Neural crest cell (in vitro differentiated cells): Measurements from ENCODE around the gene KDM4C. TPM values are rescaled to one million over a fixed set of nuclear protein-coding genes. Genes with fewer than 3 reads are reported as not detected.

ENCODE experiments used
- DNase-seq: peaks from one replicate; pipeline ENCODE4 v3.0.0; 2021; ENCODE audit warnings: low read depth, mixed read lengths, low spot score
- H3K27ac Mint-ChIP-seq: one replicate; pipeline ENCODE4 v1.8.0; 2021; ENCODE audit warnings: mild to moderate bottlenecking, mixed read lengths; ENCODE audit not compliant: unreplicated experiment
- H3K27me3 Mint-ChIP-seq: 2 replicates; pipeline ENCODE4 v1.8.0; 2021; ENCODE audit warnings: low read depth, mild to moderate bottlenecking, mixed read lengths
- H3K36me3 Mint-ChIP-seq: 2 replicates; pipeline ENCODE4 v1.8.0; 2021; ENCODE audit warnings: low read depth, mild to moderate bottlenecking, mixed read lengths
- H3K4me1 Mint-ChIP-seq: 2 replicates; pipeline ENCODE4 v1.8.0; 2021; ENCODE audit warnings: mixed read lengths
- H3K4me3 Mint-ChIP-seq: one replicate; pipeline ENCODE4 v1.8.0; 2021; ENCODE audit warnings: mild to moderate bottlenecking, mixed read lengths
- H3K9me3 Mint-ChIP-seq: 2 replicates; pipeline ENCODE4 v1.8.0; 2021; ENCODE audit warnings: mixed read lengths
- CTCF ChIP-seq: fragments of 200-600 bp; sonication (generic); conservative IDR thresholded peaks from 2 replicates; pipeline ENCODE4 v1.5.0; 2021; ENCODE audit warnings: antibody characterized with exemption, mild to moderate bottlenecking
- total RNA-seq: library from RNA; stranded (reverse); gene quantifications from 2 replicates; pipeline ENCODE4 v1.2.1, GENCODE V29; 2021

KDM4C gene
- total RNA-seq, 1 donor from 2014 or later, result 11.2 TPM

GRCh38 chr9:7118633-7119032 lies 360.9 kb downstream of the KDM4C start:
- Mint-ChIP-seq H3K36me3 (no peaks in the 10 kb centered on the region), H3K27ac (no peak overlapping the region), H3K27me3 (no peaks in the 10 kb centered on the region), H3K9me3 (peaks cover 2% of the 10 kb centered on the region), H3K4me3 (no peak overlapping the region), H3K4me1 (peaks cover 7% of the 10 kb centered on the region)
- TF ChIP-seq CTCF, result no peak
- no peak for DNase-seq

- Mint-ChIP-seq H3K4me1 (peaks cover 7% of the 10 kb centered on the region), H3K27me3 (no peaks in the 10 kb centered on the region), H3K27ac (no peak overlapping the region), H3K36me3 (no peaks in the 10 kb centered on the region), H3K4me3 (no peak overlapping the region), H3K9me3 (peaks cover 2% of the 10 kb centered on the region)
- no peak for DNase-seq
- TF ChIP-seq CTCF, result no peak
Measured at GRCh38 chr9:7119612-7120011, 361.8 kb downstream of the KDM4C start.

- no peak for TF ChIP-seq CTCF
- H3K4me1 Mint-ChIP-seq, result peaks cover 7% of the 10 kb centered on the region
- no peaks in the 10 kb centered on the region for H3K36me3 Mint-ChIP-seq
- peaks cover 2% of the 10 kb centered on the region for H3K9me3 Mint-ChIP-seq
- H3K4me3 Mint-ChIP-seq, result no peak overlapping the region
- no peak overlapping the region for H3K27ac Mint-ChIP-seq
- H3K27me3 Mint-ChIP-seq, result no peaks in the 10 kb centered on the region
- DNase-seq, result no peak
Measured at GRCh38 chr9:7121055-7121454, 363.3 kb downstream of the KDM4C start.

GRCh38 chr9:7121664-7122063 lies 363.9 kb downstream of the KDM4C start:
- Mint-ChIP-seq H3K36me3 (no peaks in the 10 kb centered on the region), H3K4me3 (no peak overlapping the region), H3K27ac (no peak overlapping the region), H3K27me3 (no peaks in the 10 kb centered on the region), H3K4me1 (peaks cover 7% of the 10 kb centered on the region), H3K9me3 (peaks cover 2% of the 10 kb centered on the region)
- DNase-seq, result no peak
- TF ChIP-seq CTCF, result no peak

- Mint-ChIP-seq H3K4me3 (no peak overlapping the region), H3K4me1 (peaks cover 7% of the 10 kb centered on the region), H3K36me3 (no peaks in the 10 kb centered on the region), H3K27me3 (no peaks in the 10 kb centered on the region), H3K9me3 (peaks cover 2% of the 10 kb centered on the region), H3K27ac (no peak overlapping the region)
- no peak for DNase-seq
- TF ChIP-seq CTCF, result no peak
Measured at GRCh38 chr9:7123743-7124142, 366.0 kb downstream of the KDM4C start.

- H3K27ac Mint-ChIP-seq, result no peak overlapping the region
- no peaks in the 10 kb centered on the region for H3K36me3 Mint-ChIP-seq
- DNase-seq, result no peak
- peaks cover 2% of the 10 kb centered on the region for H3K9me3 Mint-ChIP-seq
- H3K27me3 Mint-ChIP-seq, result no peaks in the 10 kb centered on the region
- H3K4me1 Mint-ChIP-seq, result peaks cover 7% of the 10 kb centered on the region
- TF ChIP-seq CTCF, result no peak
- H3K4me3 Mint-ChIP-seq, result no peak overlapping the region
Measured at GRCh38 chr9:7125231-7125630, 367.5 kb downstream of the KDM4C start.
